IMR-90 (cell line): ENCODE measurements around the gene MORC1. TPM values are rescaled to one million over a fixed set of nuclear protein-coding genes. Genes with fewer than 3 reads are reported as not detected.

Experiments
- ATAC-seq: fragments of 200-7000 bp; cut with Tn5 transposase; 2 replicates; pipeline ENCODE4 v1.9.1; 2020; ENCODE audit warnings: low read depth, mild to moderate bottlenecking, moderate library complexity
- BruUV-seq: library from RNA; stranded (reverse); fragments of 400-500 nt; replicated peaks from 2 replicates; lab custom pipeline; 2021; lab: Mats Ljungman, UMichigan
- CTCF ChIA-PET: fragments of 300-600 bp; formaldehyde crosslinking; extraction: SDS; loops from one replicate; lab custom pipeline; 2021; ENCODE audit warnings: antibody characterized with exemption; lab: Yijun Ruan, JAX
- POLR2A ChIA-PET: fragments of 300-600 bp; sonication (Branson Sonifier 250); formaldehyde crosslinking; loops from one replicate; lab custom pipeline; 2022; ENCODE audit warnings: antibody characterized with exemption; ENCODE audit not compliant: unreplicated experiment; lab: Charles Lee
- DNase-seq: peaks from one replicate; pipeline ENCODE4 v3.0.0; 2013
- H2AFZ ChIP-seq: replicated peaks from 2 replicates; pipeline ENCODE3; 2013; ENCODE audit warnings: low read length, mild to moderate bottlenecking; ENCODE audit not compliant: poor library complexity
- H2AK5ac ChIP-seq: 2 replicates; pipeline ENCODE4 v1.6.1; 2013; ENCODE audit warnings: low read depth, low read length, inconsistent platforms
- H2AK9ac ChIP-seq: replicated peaks from 2 replicates; pipeline ENCODE3; 2013; ENCODE audit warnings: mild to moderate bottlenecking, low read depth, low read length, moderate library complexity; ENCODE audit not compliant: poor library complexity
- H2BK120ac ChIP-seq: 2 replicates; pipeline ENCODE4 v1.6.1; 2013; ENCODE audit warnings: low read depth, low read length, inconsistent platforms
- H2BK15ac ChIP-seq: 3 replicates; pipeline ENCODE4 v1.6.1; 2013; ENCODE audit warnings: low read depth, low read length, inconsistent platforms
- H2BK20ac ChIP-seq: 2 replicates; pipeline ENCODE4 v1.6.1; 2013; ENCODE audit warnings: low read depth, mild to moderate bottlenecking, inconsistent platforms, low read length, moderate library complexity
- H2BK5ac ChIP-seq: 2 replicates; pipeline ENCODE4 v1.6.1; 2013; ENCODE audit warnings: mild to moderate bottlenecking, low read depth, low read length, inconsistent platforms; ENCODE audit not compliant: poor library complexity, severe bottlenecking
- H3K14ac ChIP-seq: replicated peaks from 2 replicates; pipeline ENCODE4 v1.6.1; 2013; ENCODE audit warnings: low read depth, low read length, inconsistent platforms
- H3K18ac ChIP-seq: 2 replicates; pipeline ENCODE4 v1.6.1; 2013; ENCODE audit warnings: low read depth, low read length, control low read depth
- H3K23ac ChIP-seq: 2 replicates; pipeline ENCODE4 v1.6.1; 2013; ENCODE audit warnings: low read depth, low read length, inconsistent platforms
- H3K27ac ChIP-seq: 2 replicates; pipeline ENCODE4 v1.5.1; 2013; ENCODE audit warnings: mild to moderate bottlenecking, control low read depth, low read length; ENCODE audit not compliant: insufficient read depth
- H3K27me3 ChIP-seq: 2 replicates; pipeline ENCODE4 v1.6.1; 2013; ENCODE audit warnings: low read length; ENCODE audit not compliant: control insufficient read depth, insufficient read depth
- H3K36me3 ChIP-seq: 2 replicates; pipeline ENCODE4 v1.6.1; 2013; ENCODE audit warnings: low read length, mixed read lengths; ENCODE audit not compliant: control insufficient read depth, insufficient read depth
- H3K4ac ChIP-seq: 2 replicates; pipeline ENCODE4 v1.6.1; 2013; ENCODE audit warnings: low read depth, low read length, inconsistent platforms
- H3K4me1 ChIP-seq: 2 replicates; pipeline ENCODE4 v1.6.1; 2013; ENCODE audit warnings: low read length, mixed read lengths; ENCODE audit not compliant: control insufficient read depth, insufficient read depth
- H3K4me2 ChIP-seq: 2 replicates; pipeline ENCODE4 v1.6.1; 2013; ENCODE audit warnings: low read depth, mild to moderate bottlenecking, control low read depth, low read length, moderate library complexity
- H3K4me3 ChIP-seq: 2 replicates; pipeline ENCODE4 v1.5.1; 2013; ENCODE audit warnings: low read depth, mild to moderate bottlenecking, control low read depth, low read length, moderate library complexity; ENCODE audit not compliant: insufficient read depth
- H3K56ac ChIP-seq: 2 replicates; pipeline ENCODE4 v1.6.1; 2013; ENCODE audit warnings: low read length, inconsistent platforms; ENCODE audit not compliant: insufficient read depth; ENCODE audit errors: extremely low read depth
- H3K79me1 ChIP-seq, 2 experiments: 2 replicates each; pipeline ENCODE4 v1.6.1; 2013; ENCODE audit warnings: low read length in 2 of 2, inconsistent platforms in 1 of 2, low read depth in 1 of 2
- H3K9ac ChIP-seq: 2 replicates; pipeline ENCODE4 v1.6.1; 2013; ENCODE audit warnings: low read depth, low read length, control low read depth
- H3K9me1 ChIP-seq: 2 replicates; pipeline ENCODE4 v1.6.1; 2013; ENCODE audit warnings: low read length, inconsistent platforms; ENCODE audit not compliant: insufficient read depth
- H3K9me3 ChIP-seq: 2 replicates; pipeline ENCODE4 v1.6.1; 2013; ENCODE audit warnings: low read length; ENCODE audit not compliant: control insufficient read depth, insufficient read depth
- H4K20me1 ChIP-seq: 2 replicates; pipeline ENCODE4 v1.6.1; 2013; ENCODE audit warnings: low read length, inconsistent platforms; ENCODE audit not compliant: insufficient read depth
- H4K5ac ChIP-seq: 2 replicates; pipeline ENCODE4 v1.6.1; 2013; ENCODE audit warnings: mild to moderate bottlenecking, low read depth, low read length, control low read depth
- H4K8ac ChIP-seq, 2 experiments: 2 replicates each; pipeline ENCODE4 v1.6.1; 2013; ENCODE audit warnings: low read depth in 2 of 2, low read length in 2 of 2, control low read depth in 1 of 2, inconsistent platforms in 1 of 2
- H4K91ac ChIP-seq: 2 replicates; pipeline ENCODE4 v1.6.1; 2013; ENCODE audit warnings: low read depth, low read length, inconsistent platforms; ENCODE audit not compliant: insufficient read depth
- NFE2L2 ChIP-seq: fragments of 150-350 bp; IDR thresholded peaks from 2 replicates; pipeline ENCODE4 v1.6.1; 2016; ENCODE audit warnings: low read depth, mild to moderate bottlenecking, low read length
- SMC3 ChIP-seq: fragments of 150-350 bp; IDR thresholded peaks from 2 replicates; pipeline ENCODE4 v1.6.1; 2016; ENCODE audit warnings: low read depth, mild to moderate bottlenecking, antibody characterized with exemption, low read length, moderate library complexity
- WGBS, 2 experiments: methylation state at CpG; one replicate each; pipeline versions ENCODE4 v1.1.5 to v1.1.7; 2013; ENCODE audit warnings: missing lambda C conversion rate in 2 of 2; ENCODE audit not compliant: insufficient read length in 1 of 2; ENCODE audit errors: extremely low coverage in 2 of 2; 5-methylcytosine and 5-hydroxymethylcytosine counted together
- dilution Hi-C: fragments of 300-500 bp; cut with HindIII; formaldehyde crosslinking; loops from one replicate; pipeline ENCODE4 v1.14.3; 2018; ENCODE audit warnings: low sequenced_read_pairs; ENCODE audit not compliant: unreplicated experiment
- in situ Hi-C: fragments of 300-500 bp; cut with MboI; formaldehyde crosslinking; loops from 3 replicates; pipeline ENCODE4 v1.14.3; 2019; ENCODE audit warnings: low sequenced_read_pairs, inconsistent platforms, mixed read lengths
- intact Hi-C: fragments of 100-400 bp; cut with micrococcal nuclease; formaldehyde crosslinking; loops from 2 replicates; pipeline ENCODE4 v1.10.0; 2022
- polyA plus RNA-seq, 3 experiments: library from polyadenylated mRNA; depleted of rRNA; stranded (reverse); fragments of >200 nt; gene quantifications; 2 replicates each; pipeline ENCODE4 v1.2.3, GENCODE V29; 2012; ENCODE audit warnings: low replicate concordance in 1 of 3
- total RNA-seq: library from RNA; depleted of rRNA; stranded (reverse); fragments of >200 nt; gene quantifications from 2 replicates; pipeline ENCODE4 v1.2.3, GENCODE V29; 2012

The MORC1 gene
- total and polyA plus RNA-seq, 2 of the 4 experiments (the other 2 are of a cell fraction): not detected

GRCh38 chr3:109018828-109019227 lies 99.1 kb downstream of the MORC1 start:
- Histone ChIP-seq H3K4ac (no peak overlapping the region), H2BK120ac (no peak overlapping the region), H3K27ac (no peak overlapping the region), H3K23ac (no peak overlapping the region), H4K20me1 (no peaks in the 10 kb centered on the region), H3K9ac (no peak overlapping the region), H3K18ac (no peak overlapping the region), H2AK9ac (no peak overlapping the region), H4K91ac (no peak overlapping the region), H3K4me3 (no peak overlapping the region), H3K56ac (no peak overlapping the region), H3K4me2 (no peak overlapping the region), H4K5ac (no peak overlapping the region), H3K14ac (no peak overlapping the region), H2BK20ac (no peak overlapping the region), H3K36me3 (no peaks in the 10 kb centered on the region), H3K9me1 (no peaks in the 10 kb centered on the region), H2BK15ac (no peak overlapping the region), H2AK5ac (no peak overlapping the region), H4K8ac (no peak overlapping the region), H3K27me3 (no peaks in the 10 kb centered on the region), H3K9me3 (no peaks in the 10 kb centered on the region), H3K4me1 (no peaks in the 10 kb centered on the region), H3K79me1 (no peaks in the 10 kb centered on the region), H2AFZ (no peak overlapping the region), H2BK5ac (no peak overlapping the region)
- TF ChIP-seq NFE2L2 (no peak), SMC3 (peak; percentile 12; the same call in 1 of the 2 replicates)
- DNase-seq: peak; percentile 0
- no TSS peak for BruUV-seq
- ATAC-seq: peak; percentile 40; the same call in 1 of the 2 replicates
- intact Hi-C loops (loop anchor here (2.0 to 5.0 kb wide), 2 partner anchors 356 to 532 kb away; no protein-coding TSS in a partner anchor), dilution Hi-C loops (no loop called here), in situ Hi-C loops (no loop called here)
- CTCF ChIA-PET: interaction anchor here (1.2 kb wide), 1 partner anchor 11 kb away, joined by 3 read pairs; no protein-coding TSS in a partner anchor
- POLR2A ChIA-PET: no interaction called here
- WGBS, 2 experiments: no CpG with 5 or more reads among the region's 6 CpGs
